AG20443 (cell line): Measurements from ENCODE around the gene CCDC102B.
"Not testable (repeated sequence)": the region's sequence is repeated elsewhere in the genome, so short reads cannot be mapped to it uniquely, and the experiment has no call there.

Experiments
- DNase-seq: peaks from one replicate; pipeline ENCODE4 v3.0.0; 2012; ENCODE audit warnings: low spot score, mixed read lengths

The CCDC102B gene

DNA sequence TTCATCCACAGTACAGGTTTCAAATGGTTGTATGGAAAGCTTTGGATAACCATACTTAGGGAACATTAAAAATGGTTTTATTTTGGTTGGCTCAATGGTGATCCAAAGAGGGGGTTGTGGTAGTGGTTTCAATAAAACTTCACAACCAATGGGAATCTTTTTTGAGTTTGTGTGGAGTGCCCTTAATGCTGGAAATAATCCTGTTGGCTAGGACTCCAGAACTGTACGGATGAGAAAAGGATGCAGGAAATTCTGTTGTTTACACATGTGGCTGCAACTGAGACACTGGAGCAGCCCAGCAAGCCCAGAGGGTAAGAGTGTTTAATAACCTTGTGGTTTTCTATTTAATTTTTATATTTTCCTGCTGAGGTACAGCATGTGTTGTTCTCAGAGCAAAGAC is at the start of gene CCDC102B:
CCDC102B (plus strand) TSS at position 210 of the 400 bp plus-strand sequence. CDS start 38,684 bp downstream, outside the sequence.
- peak; percentile 21 for DNase-seq

DNA sequence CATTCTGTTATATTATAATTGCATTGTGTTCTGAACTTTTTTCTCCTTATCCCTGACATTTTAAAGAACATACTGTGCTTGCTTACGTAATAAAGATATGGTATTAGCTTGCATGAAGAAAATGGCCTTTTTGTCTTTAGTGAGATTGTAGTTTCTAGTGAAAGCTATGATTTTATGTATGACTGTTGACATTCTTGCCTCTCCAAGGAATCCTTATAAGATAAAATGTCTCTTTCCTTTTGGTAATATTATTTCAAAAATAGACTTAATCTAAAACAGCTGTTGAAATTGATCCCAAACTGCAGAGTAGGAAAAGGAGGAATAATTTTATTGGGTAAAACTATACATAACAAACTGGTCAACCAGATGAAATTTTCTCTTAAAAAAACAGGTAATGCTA is 40.8 kb upstream of the CCDC102B start:
- no peak for DNase-seq

DNA sequence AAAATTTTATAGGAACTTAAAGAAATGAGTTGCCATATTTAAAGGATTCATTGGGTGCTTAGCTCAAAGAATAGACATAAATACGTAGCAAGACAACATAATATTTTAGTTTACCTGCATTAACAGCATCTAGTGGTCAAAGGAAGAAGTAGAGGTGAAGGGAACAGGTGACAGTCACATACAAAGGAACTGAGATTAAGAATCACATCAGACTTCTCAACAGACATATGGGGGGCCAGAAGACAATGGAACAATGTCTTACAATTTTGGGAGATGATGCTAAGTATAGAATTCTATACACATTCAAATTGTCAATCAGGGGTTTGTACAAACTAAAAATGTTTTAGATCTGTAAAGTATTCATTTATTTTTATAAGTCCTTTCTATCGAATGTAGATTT is 38.6 kb upstream of the CCDC102B start:
- no peak for DNase-seq

DNA sequence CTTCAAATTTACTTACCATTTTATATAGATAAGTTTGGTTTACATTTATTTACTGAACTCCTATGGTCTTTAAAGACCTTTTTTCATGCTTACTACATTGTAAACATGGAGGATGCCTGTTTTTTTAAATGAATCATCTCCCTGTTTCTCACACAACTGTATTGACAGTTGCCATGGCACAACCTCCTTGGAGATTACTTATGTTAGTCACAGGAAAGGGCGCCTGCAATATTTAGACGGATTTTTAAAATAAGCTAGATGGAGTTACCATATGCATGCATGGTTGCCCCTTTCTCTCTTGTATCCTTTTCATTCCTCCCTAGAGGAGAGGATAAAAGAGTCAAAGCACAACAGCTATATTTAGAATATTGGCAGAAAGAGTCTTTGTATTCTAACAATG is 34.8 kb upstream of the CCDC102B start:
- DNase-seq = no peak

DNA sequence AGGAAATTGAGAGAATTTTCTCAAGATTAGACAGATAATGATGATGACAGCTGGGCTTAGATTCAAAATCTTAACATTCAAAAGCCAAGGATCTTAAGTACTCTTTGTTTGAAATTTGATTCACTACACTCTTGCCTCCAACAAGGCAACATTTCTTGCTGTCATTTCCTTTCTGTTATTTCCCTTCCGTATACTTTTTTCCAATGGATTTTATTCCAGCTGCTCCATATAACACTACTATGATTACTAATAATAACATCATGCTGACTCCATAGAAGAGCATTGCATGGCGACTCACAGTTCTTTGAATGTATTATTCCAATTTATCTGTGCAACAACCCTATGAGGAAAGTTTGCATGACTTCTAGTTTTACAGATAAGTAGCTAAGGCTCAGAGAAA is 33.9 kb upstream of the CCDC102B start:
- DNase-seq = no peak

DNA sequence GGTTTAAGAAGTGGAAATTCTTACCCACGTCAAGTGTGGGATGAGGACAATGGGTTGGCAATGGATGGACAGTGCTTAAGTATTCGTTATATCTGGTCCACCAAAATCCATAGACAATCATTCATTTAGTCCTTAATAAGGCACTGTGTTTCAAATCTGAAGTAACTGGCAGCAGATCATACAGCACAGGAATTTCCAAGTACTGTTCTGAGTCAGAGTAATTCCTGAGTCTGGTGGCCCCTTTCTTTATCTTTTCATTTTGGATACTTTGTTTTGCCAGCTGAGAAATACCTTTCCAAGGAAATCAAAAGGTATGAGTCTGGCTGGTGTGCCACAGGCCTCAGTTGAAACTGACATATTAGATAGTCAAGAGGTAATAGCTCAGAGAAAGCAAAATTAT is 31.4 kb upstream of the CCDC102B start:
- no peak for DNase-seq

DNA sequence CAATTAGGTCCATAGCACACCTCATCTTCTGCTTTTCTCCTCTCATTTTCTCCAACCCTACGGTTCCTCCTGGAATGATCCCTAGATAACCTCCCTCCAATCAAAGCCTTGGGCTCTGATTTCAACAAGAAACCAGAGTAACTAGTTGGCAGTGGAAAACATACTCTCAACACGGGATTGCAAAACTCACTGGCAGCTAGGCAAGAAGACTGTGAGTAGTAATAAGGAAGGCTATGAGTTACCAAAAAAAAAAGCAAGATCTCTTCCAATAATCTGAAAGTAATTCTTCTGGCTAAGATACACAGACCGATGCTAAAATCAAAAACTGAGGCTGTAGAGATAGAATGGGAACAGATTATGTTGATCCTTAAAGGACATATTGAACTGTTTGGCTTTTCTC is 28.4 kb upstream of the CCDC102B start:
- DNase-seq = peak; percentile 58

DNA sequence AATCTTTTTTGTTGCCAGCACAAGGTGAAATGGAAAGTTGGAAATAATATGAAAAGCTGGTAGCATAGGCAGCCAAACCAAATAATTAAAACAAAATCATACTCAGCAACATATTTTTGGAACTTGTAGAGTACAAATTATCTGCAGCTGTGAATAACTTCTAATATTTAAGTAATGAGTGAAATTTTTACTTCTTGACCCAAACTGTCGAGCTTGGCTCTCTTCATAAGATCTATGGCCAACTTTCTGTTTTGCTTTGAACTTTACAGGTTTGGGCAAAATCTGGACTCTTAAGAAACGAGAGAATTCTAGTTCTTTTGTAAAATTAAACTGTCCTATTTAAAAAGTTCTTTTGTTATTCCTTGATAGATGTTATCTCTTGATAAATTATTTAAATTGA is 25.6 kb upstream of the CCDC102B start:
- no peak for DNase-seq

DNA sequence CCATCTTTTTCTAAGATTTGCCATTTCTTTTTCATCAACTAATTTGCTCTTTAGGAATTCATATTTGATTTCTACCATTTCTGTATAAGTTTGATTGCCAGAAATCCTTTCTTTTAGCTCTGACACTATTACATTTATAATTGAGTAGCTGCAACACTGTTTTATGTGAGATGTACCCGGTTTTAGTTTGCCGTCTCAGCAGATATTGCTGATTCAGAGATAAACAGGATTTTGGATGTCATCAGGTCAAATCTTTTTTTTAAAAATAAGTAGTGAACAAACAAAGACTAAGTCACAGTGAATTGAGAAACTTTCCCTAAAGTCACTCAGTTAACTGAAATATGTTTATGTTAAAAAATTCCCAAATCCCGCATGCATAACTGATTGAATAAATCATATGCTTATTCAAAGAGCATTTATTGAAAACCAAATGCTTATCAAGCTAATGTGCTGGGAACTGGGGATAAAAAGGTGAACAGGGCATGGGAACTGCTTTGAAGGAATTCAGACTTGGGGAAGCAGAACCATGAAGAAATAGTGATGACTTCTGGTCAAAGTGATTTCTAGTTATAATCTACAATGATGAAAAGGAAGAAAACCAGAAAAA is 19.5 kb upstream of the CCDC102B start:
- no peak for DNase-seq

DNA sequence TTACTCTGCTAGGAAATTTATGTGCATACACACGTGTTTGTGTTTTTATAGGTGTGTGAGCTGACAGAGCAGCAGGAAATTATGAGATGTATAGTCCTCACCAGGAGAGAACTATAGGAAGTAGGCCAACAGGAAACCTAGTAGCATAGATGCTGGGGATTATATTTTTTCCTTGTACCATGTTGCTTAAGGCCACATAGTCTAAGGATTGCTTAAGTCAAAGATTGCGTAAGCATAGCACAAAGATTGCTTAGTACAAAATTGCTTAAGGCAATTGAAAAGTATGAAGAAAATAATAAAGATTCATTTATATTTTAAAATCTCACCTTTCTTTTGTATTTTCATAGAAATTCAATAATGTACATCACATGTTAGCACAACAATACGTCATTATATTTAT is 18.7 kb upstream of the CCDC102B start:
- DNase-seq = no peak

DNA sequence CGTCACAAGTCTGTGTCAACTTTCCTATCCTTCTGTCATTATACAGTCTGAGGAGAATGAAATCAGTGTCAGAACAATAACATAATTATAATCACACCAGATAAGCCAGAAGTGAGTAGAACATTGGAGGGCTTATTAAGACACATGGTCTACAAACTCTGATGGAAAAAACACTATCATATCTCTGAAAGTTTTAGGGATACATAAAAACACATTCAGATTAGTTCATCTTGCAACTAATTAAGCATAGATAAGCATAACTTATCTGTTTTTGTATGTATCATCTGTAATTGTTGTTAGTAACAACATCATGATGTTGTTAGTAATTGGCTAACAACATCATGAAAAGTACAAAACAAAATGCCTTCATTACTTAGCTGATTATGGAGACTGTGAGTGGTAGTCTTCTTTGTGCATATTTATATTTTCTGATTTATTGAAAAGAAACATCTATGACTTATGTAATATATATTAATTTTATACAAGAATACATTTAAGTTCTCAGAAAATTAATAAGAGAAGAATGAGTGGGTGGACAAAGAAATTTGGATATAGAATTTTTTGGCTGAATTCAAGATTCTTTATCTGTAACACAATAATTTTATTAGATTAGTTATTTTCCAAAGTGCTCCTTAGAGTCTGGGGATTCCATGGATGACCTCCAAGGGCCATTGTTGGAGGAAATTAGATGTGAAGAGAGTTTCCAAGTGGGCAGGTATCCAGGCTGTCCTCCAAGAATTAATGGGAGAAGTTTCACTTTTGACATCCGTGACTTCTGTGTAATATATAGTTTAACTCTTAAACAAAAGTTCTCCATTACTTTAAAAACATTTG is 16.9 kb upstream of the CCDC102B start:
- no peak for DNase-seq

DNA sequence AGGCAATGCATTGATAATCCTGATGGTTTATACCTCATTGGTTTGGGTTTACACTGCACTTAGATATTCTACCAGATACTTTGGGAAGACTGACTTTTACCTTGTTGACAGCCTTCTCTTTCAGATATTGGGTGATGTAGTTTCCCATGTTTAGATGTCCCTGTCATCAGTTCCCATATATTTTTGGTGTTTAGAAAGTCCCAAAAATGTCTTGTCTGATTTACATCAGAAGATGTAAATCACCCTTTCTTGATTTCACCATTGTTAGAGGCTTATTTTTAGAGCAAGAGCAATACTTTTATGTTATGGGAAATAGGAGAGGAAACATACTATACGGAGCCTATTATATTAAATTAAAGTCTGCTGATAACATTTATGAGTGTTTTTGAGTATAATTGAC is 14.4 kb upstream of the CCDC102B start:
- no peak for DNase-seq

DNA sequence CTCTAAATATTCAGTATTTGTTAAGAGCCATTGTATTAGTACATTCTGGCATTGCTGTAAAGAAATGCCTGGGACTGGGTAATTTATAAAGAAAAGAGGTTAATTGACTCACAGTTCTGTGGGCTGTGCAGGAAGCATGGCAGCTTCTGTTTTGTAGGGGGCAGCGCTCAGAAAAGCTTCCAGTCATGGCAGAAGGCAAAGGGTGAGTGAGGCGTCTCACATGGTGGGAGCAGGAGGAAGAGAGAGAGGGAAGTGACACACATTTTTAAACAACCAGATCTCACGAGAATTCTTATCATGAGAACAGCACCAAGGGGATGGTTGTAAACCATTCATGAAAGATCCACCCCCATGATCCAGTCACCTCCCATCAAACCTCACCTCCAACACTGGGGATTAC is 13.8 kb upstream of the CCDC102B start:
- DNase-seq = no peak

DNA sequence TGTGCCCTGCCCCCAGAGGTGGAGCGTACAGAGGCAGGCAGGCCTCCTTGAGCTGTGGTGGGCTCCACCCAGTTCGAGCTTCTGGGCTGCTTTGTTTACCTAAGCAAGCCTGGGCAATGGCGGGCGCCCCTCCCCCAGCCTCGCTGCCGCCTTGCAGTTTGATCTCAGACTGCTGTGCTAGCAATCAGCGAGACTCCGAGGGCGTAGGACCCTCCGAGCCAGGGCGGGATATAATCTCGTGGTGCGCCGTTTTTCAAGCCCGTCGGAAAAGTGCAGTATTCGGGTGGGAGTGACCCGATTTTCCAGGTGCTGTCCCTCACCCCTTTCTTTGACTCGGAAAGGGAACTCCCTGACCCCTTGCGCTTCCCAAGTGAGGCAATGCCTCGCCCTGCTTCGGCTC is 7.6 kb upstream of the CCDC102B start:
- not testable (repeated sequence) for DNase-seq

DNA sequence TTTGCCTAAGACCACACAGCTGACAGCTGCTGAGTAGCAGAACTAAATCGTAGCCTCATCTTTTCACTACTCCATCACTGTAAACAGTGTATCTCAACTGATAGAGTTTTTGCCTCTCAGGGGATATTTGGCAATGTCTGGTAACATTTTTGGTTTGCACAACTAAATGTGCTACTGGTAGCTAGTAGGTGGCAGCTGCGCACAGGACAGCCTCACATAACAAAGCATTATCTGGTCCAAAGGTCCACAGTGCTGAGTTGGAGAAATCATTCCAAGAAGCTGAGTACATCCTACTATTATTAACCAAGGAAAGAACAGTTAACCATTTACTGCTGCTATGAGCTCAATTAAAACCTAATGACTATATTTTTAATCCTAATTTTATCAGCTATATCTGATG is 6.1 kb upstream of the CCDC102B start:
- DNase-seq = no peak

DNA sequence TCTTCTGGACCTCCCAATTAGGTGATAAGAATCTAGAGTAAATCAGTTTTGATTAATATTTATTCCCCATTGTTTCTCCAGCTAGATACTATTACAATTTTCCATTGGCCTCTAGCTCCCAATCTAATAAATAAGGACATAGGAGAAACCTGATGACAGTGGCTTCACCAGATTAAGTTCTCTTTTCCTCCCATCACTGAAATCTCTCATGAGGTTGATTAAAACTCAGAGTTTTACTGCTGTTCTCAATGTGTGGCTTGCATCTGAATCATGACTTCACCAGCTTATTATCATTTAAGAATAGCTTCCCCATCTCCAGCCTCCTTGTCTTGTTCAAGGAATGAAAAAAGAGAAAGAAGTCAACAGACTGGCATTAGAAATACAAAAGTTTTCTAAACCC is 3.9 kb upstream of the CCDC102B start:
- DNase-seq = no peak

DNA sequence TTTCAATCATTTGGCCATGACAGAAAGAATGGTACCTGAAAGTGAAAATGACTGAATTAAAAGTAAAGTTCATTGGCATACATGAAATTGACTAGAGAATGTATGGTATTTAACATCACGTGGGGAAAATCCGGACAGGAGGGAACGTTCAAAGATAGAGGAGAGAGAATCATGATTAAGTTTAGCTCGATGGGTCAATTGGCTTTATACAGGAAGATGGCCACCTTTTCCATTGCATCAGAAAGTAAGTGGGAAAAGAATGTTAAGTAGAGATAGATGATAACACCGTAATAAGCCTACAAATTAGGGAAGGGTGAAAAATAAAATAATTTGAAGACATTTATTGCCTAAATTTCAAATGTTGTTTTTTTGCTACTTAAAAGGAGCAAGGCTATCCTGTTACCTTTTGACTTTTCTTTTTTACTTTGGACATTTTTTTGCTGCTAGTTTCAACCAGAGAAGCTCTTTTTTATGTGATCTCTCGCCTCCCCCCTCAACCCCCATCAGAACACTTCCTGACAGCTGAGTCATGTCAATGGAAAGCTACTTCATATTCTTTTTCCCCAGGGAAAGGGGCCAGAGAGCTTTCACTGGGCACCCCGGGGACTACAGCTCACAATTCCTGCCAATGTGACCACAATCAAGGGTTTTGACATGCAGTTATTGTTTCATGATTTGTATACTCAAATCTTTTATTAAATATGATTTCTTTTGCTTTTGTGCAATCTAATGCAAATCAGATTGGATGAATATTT is 767 bp upstream of the CCDC102B start:
- DNase-seq = peak; percentile 11

DNA sequence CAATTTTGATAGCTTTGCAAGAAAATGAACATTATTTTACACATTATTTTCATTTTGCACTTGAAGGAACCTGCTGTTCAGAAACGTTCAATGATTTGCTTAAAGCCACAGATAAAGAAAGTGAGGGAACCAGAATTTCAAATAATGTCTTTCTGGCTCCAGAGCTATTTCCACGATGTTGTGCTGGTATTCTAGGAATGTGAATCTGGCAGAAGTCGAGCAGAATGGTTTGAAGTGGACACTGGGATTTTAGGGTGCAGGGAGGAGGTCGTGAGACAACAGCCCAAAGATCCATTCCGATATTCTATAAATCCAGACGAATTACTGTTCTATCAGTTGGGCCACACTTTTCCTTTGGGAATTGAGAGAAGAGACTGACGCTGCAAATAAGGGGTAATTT is 2.2 kb downstream of the CCDC102B start:
- no peak for DNase-seq

DNA sequence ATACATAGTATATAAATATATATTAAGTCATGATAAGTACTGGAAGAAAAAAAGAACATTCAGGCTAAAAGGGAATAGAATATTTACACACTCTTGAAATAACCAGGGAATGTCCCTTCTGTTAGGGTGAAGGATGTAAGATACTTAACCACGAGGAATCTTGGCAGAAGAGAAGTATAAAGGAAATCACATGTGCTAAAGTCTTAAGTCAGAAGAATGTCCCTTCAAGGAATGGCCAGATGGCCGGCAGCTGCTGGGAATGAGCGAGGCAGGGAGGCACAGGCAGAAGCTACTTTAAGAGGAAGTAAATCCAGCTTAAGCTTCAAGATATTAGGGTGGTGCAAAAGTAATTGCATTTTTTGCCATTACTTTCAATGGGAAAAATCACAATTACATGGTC is 5.5 kb downstream of the CCDC102B start:
- peak; percentile 83 for DNase-seq

DNA sequence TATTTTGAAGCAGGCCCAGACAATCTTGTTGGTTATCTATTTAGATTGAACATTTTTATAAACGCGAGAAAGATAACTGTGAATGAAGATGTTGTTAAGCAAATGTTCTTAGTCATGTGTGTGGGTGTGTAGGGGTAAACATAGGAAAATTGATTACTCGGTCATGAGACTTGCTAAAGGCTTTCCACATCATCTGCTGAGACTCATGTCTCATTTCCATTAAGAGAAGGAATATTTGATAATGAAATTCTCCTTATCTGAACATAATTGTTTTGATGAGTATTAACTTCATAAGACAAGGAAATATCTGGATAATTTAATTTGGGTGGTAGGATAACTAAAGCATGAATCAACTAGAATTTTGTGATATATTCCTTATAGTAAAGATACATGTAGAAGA is 19.7 kb downstream of the CCDC102B start:
- no peak for DNase-seq

DNA sequence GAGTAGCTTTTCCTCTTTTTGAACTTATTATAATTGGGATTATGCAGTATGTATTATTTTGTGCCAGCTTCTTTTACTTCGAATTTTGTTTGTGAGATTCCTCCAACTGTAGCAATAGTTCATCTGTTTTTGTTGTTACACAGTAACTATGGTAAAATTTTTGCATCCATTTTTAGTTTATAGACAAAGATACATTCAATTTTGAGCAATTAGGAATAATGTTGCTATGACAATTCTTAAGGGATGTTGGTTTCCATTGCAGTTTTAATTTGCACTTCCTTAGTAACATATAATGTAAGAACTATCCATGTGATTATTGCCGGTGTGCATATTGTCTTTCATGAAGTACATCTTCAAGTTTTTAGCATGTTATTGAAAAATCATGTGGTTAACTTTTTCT is 20.7 kb downstream of the CCDC102B start:
- DNase-seq = no peak

DNA sequence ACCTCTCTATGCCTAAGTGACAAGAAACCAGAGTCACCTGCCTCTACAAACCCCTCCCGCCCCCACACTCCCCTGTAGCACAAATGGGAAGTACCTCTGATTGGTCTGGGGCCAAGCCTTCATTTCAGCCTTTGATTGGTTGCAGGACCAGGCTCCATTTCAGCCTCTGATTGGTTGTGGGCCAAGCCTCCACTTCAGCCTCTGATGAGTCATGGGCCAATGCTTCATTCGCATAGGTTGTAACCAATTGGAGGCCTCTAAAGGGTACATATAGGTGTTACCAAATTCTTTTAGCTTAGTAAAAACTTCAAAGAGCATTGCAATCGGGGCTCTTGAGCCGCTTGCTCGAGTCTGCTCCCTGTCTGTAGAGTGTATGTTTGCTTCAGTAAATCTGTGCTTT is 25.0 kb downstream of the CCDC102B start:
- no peak for DNase-seq

DNA sequence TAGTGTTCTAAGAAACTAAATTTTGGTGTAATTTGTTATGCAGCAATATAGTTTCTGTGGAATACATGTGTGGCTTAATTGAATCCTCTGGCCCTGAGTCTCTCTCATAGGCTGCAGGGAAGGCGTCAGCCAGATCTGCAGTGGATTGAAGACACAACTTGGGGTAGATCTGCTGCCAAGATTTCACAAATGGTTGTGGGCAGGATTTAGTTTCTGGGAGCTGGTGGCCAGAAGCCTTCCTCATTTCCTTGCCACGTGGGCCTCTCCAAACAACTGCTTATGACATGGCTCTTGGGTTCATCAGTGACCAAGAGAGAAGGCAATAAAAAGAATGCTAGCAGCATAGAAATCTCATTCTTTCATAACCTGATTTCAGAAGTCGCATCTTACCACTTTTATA is 28.2 kb downstream of the CCDC102B start:
- DNase-seq = peak; percentile 53
